ENCODE measurements around the gene HNRNPK.

GRCh38 chr9:83940590-83941303 is 39.3 kb downstream of the HNRNPK start:
- TF ChIP-seq NRF1 (conservative IDR thresholded peaks at IDR 0.05; ENCODE audit: low read depth, low read length) (no peak), POLR2A (IDR thresholded peaks at IDR 0.05; ENCODE audit: low read depth, low read length) (no peak), RFX5 (IDR thresholded peaks at IDR 0.05; ENCODE audit: low read depth, low read length) (no peak), FOXM1 (IDR thresholded peaks at IDR 0.05; ENCODE audit: low read depth, low read length) (no peak), CTCF (IDR thresholded peaks at IDR 0.05 in 2 of 3, conservative IDR thresholded peaks at IDR 0.05 in 1 of 3; ENCODE audit: control insufficient read depth in 2 of 3, extremely low read depth in 1 of 3, insufficient read depth in 1 of 3, low read depth in 3 of 3, low read length in 3 of 3) (no peak), USF1 (IDR thresholded peaks at IDR 0.05; ENCODE audit: borderline replicate concordance, extremely low read length, insufficient read depth, low read depth, low read length) (no peak), KDM1A (IDR thresholded peaks at IDR 0.05; ENCODE audit: borderline replicate concordance) (no peak), SREBF2 (IDR thresholded peaks at IDR 0.05; ENCODE audit: low read length) (no peak), POLR2AphosphoS5 (IDR thresholded peaks at IDR 0.05; ENCODE audit: low read length) (no peak), PKNOX1 (IDR thresholded peaks at IDR 0.05) (no peak), REST (IDR thresholded peaks at IDR 0.05; ENCODE audit: low read depth, low read length) (no peak), MAX (IDR thresholded peaks at IDR 0.05; ENCODE audit: low read depth, low read length) (no peak)
